ENCODE measurements around the gene VTI1A.

VTI1A gene

GRCh38 chr10:112689327-112690072 lies 242.5 kb downstream of the VTI1A start:
- peak; percentile 51 for DNase-seq

- no peak for DNase-seq
Observed at GRCh38 chr10:112695539-112695938, 248.5 kb downstream of the VTI1A start.

GRCh38 chr10:112696592-112696991 lies 249.6 kb downstream of the VTI1A start:
- DNase-seq, result no peak

GRCh38 chr10:112698133-112698817 lies 251.3 kb downstream of the VTI1A start:
- no peak for DNase-seq

GRCh38 chr10:112698818-112699164 lies 251.8 kb downstream of the VTI1A start:
- no peak for DNase-seq

GRCh38 chr10:112700215-112700671 lies 253.2 kb downstream of the VTI1A start:
- DNase-seq, result no peak

- DNase-seq, result peak; percentile 48
Observed at GRCh38 chr10:112701211-112701877, 254.3 kb downstream of the VTI1A start.

GRCh38 chr10:112701878-112702255 lies 254.9 kb downstream of the VTI1A start:
- no peak for DNase-seq

GRCh38 chr10:112706577-112706976 lies 259.6 kb downstream of the VTI1A start:
- DNase-seq, result no peak

GRCh38 chr10:112708461-112708860 lies 261.4 kb downstream of the VTI1A start:
- no peak for DNase-seq

- no peak for DNase-seq
Observed at GRCh38 chr10:112710528-112710927, 263.5 kb downstream of the VTI1A start.

- peak; percentile 32 for DNase-seq
Observed at GRCh38 chr10:112711366-112711765, 264.4 kb downstream of the VTI1A start.

- DNase-seq, result no peak
Observed at GRCh38 chr10:112712536-112712935, 265.5 kb downstream of the VTI1A start.

- no peak for DNase-seq
Observed at GRCh38 chr10:112713411-112713810, 266.4 kb downstream of the VTI1A start.

- DNase-seq, result no peak
Observed at GRCh38 chr10:112715581-112715980, 268.6 kb downstream of the VTI1A start.

GRCh38 chr10:112716076-112716475 lies 269.1 kb downstream of the VTI1A start:
- no peak for DNase-seq

GRCh38 chr10:112716924-112717413 lies 270.0 kb downstream of the VTI1A start:
- DNase-seq, result no peak

- no peak for DNase-seq
Observed at GRCh38 chr10:112720178-112720577, 273.2 kb downstream of the VTI1A start.

- DNase-seq, result no peak
Observed at GRCh38 chr10:112721080-112721698, 274.2 kb downstream of the VTI1A start.

- DNase-seq, result no peak
Observed at GRCh38 chr10:112722758-112723157, 275.7 kb downstream of the VTI1A start.

- no peak for DNase-seq
Observed at GRCh38 chr10:112723876-112724275, 276.9 kb downstream of the VTI1A start.

GRCh38 chr10:112724404-112724991 lies 277.5 kb downstream of the VTI1A start:
- no peak for DNase-seq

All from femur (tissue), 1 donor.